H9 (cell line): ENCODE data around the gene BPIFB4. TPM values are rescaled to one million over a fixed set of nuclear protein-coding genes. Genes with fewer than 3 reads are reported as not detected.

ENCODE experiments used
- DNase-seq: peaks from one replicate; pipeline ENCODE4 v3.0.0-alpha.2; 2017
- H2AFZ ChIP-seq: one replicate; pipeline ENCODE4 v1.6.1; 2013; ENCODE audit warnings: mild to moderate bottlenecking, low read length, control low read depth, moderate library complexity
- H2AK5ac ChIP-seq: 2 replicates; pipeline ENCODE4 v1.6.1; 2013; ENCODE audit warnings: low read length, control low read depth, mixed read lengths; ENCODE audit not compliant: insufficient read length
- H2BK120ac ChIP-seq: one replicate; pipeline ENCODE4 v1.6.1; 2013; ENCODE audit warnings: low read depth, mild to moderate bottlenecking, low read length, control low read depth, inconsistent platforms; ENCODE audit not compliant: poor library complexity, severe bottlenecking
- H2BK12ac ChIP-seq: 2 replicates; pipeline ENCODE4 v1.6.1; 2013; ENCODE audit warnings: low read length, control low read depth, mixed read lengths, low read depth; ENCODE audit not compliant: insufficient read length
- H2BK15ac ChIP-seq: 2 replicates; pipeline ENCODE4 v1.6.1; 2013; ENCODE audit warnings: low read depth, low read length, control low read depth
- H2BK20ac ChIP-seq: one replicate; pipeline ENCODE4 v1.6.1; 2013; ENCODE audit warnings: low read depth, mild to moderate bottlenecking, low read length, control low read depth, inconsistent platforms; ENCODE audit not compliant: poor library complexity, severe bottlenecking
- H2BK5ac ChIP-seq: 2 replicates; pipeline ENCODE4 v1.6.1; 2013; ENCODE audit warnings: low read length, control low read depth, mixed read lengths; ENCODE audit not compliant: insufficient read length
- H3K14ac ChIP-seq: 2 replicates; pipeline ENCODE4 v1.6.1; 2013; ENCODE audit warnings: low read length, control low read depth; ENCODE audit not compliant: insufficient read depth
- H3K18ac ChIP-seq: 2 replicates; pipeline ENCODE4 v1.6.1; 2013; ENCODE audit warnings: low read depth, mild to moderate bottlenecking, mixed read lengths, low read length, control low read depth; ENCODE audit not compliant: insufficient read length
- H3K23ac ChIP-seq: 2 replicates; pipeline ENCODE4 v1.6.1; 2013; ENCODE audit warnings: low read length, control low read depth, mixed read lengths, low read depth; ENCODE audit not compliant: insufficient read length
- H3K23me2 ChIP-seq: 2 replicates; pipeline ENCODE4 v1.6.1; 2013; ENCODE audit warnings: low read depth, mild to moderate bottlenecking, mixed read lengths, low read length, control low read depth; ENCODE audit not compliant: insufficient read length, poor library complexity, severe bottlenecking
- H3K27ac ChIP-seq: 2 replicates; pipeline ENCODE4 v1.5.1; 2013; ENCODE audit warnings: low read length, control low read depth, mixed read lengths, low read depth; ENCODE audit not compliant: insufficient read length
- H3K27me3 ChIP-seq: 2 replicates; pipeline ENCODE4 v1.6.1; 2013; ENCODE audit warnings: low read length, control low read depth, inconsistent platforms; ENCODE audit not compliant: insufficient read depth
- H3K4ac ChIP-seq: 2 replicates; pipeline ENCODE4 v1.6.1; 2013; ENCODE audit warnings: low read depth, mild to moderate bottlenecking, control low read depth, inconsistent platforms, low read length, moderate library complexity
- H3K4me1 ChIP-seq: 2 replicates; pipeline ENCODE4 v1.6.1; 2013; ENCODE audit warnings: low read length, control low read depth, inconsistent platforms; ENCODE audit not compliant: insufficient read depth
- H3K4me2 ChIP-seq: 2 replicates; pipeline ENCODE4 v1.6.1; 2013; ENCODE audit warnings: low read length, control low read depth, mixed read lengths; ENCODE audit not compliant: insufficient read length, insufficient read depth
- H3K56ac ChIP-seq: 2 replicates; pipeline ENCODE4 v1.6.1; 2013; ENCODE audit warnings: low read depth, mild to moderate bottlenecking, mixed read lengths, low read length, control low read depth; ENCODE audit not compliant: insufficient read length
- H3K79me1 ChIP-seq: 2 replicates; pipeline ENCODE4 v1.6.1; 2013; ENCODE audit warnings: low read depth, mild to moderate bottlenecking, moderate library complexity, low read length, control low read depth, inconsistent platforms; ENCODE audit not compliant: insufficient read depth, poor library complexity, severe bottlenecking
- H3K79me2 ChIP-seq: 2 replicates; pipeline ENCODE4 v1.6.1; 2013; ENCODE audit warnings: low read length, control low read depth, inconsistent platforms; ENCODE audit not compliant: insufficient read depth
- H3K9ac ChIP-seq: 2 replicates; pipeline ENCODE4 v1.6.1; 2013; ENCODE audit warnings: low read length, control low read depth, mixed read lengths; ENCODE audit not compliant: insufficient read length; ENCODE audit errors: extremely low read depth
- H3K9me3 ChIP-seq: one replicate; pipeline ENCODE4 v1.6.1; 2013; ENCODE audit warnings: low read depth, low read length, inconsistent platforms; ENCODE audit not compliant: control insufficient read depth
- H3T11ph ChIP-seq: one replicate; pipeline ENCODE4 v1.6.1; 2013; ENCODE audit warnings: mild to moderate bottlenecking, low read length, control low read depth, inconsistent platforms
- H4K20me1 ChIP-seq: one replicate; pipeline ENCODE4 v1.6.1; 2013; ENCODE audit not compliant: control insufficient read depth, insufficient read length, insufficient read depth
- H4K5ac ChIP-seq: 2 replicates; pipeline ENCODE4 v1.6.1; 2013; ENCODE audit warnings: low read depth, mild to moderate bottlenecking, mixed read lengths, low read length, control low read depth; ENCODE audit not compliant: insufficient read length
- H4K8ac ChIP-seq: replicated peaks from 2 replicates; pipeline ENCODE4 v1.6.1; 2013; ENCODE audit warnings: low read length, control low read depth, mixed read lengths, low read depth; ENCODE audit not compliant: insufficient read length
- H4K91ac ChIP-seq: 2 replicates; pipeline ENCODE4 v1.6.1; 2013; ENCODE audit warnings: low read depth, mild to moderate bottlenecking, moderate library complexity, mixed read lengths, low read length, control low read depth; ENCODE audit not compliant: insufficient read length
- H3K27ac Mint-ChIP-seq, 3 experiments: 2 replicates in 2 of 3; 3 replicates in 1 of 3; pipeline ENCODE4 v1.8.0; 2020 to 2021; ENCODE audit warnings: mixed read lengths in 3 of 3, mild to moderate bottlenecking in 1 of 3, moderate library complexity in 1 of 3
- H3K27me3 Mint-ChIP-seq: 2 replicates; pipeline ENCODE4 v1.8.0; 2021; ENCODE audit warnings: low read depth, mild to moderate bottlenecking, moderate library complexity, mixed read lengths
- H3K36me3 Mint-ChIP-seq, 3 experiments: 2 replicates in 2 of 3; 3 replicates in 1 of 3; pipeline ENCODE4 v1.8.0; 2020 to 2021; ENCODE audit warnings: low read depth in 3 of 3, mixed read lengths in 3 of 3; ENCODE audit not compliant: insufficient read depth in 1 of 3
- H3K4me1 Mint-ChIP-seq, 2 experiments: 2 replicates each; pipeline ENCODE4 v1.8.0; 2020; ENCODE audit warnings: mixed read lengths in 2 of 2
- H3K4me3 Mint-ChIP-seq, 2 experiments: 2 replicates in 1 of 2; 3 replicates in 1 of 2; pipeline ENCODE4 v1.8.0; 2020 to 2021; ENCODE audit warnings: mild to moderate bottlenecking in 2 of 2, mixed read lengths in 2 of 2, moderate library complexity in 1 of 2
- H3K9me3 Mint-ChIP-seq, 2 experiments: 2 replicates in 1 of 2; 3 replicates in 1 of 2; pipeline ENCODE4 v1.8.0; 2020; ENCODE audit warnings: mild to moderate bottlenecking in 2 of 2, mixed read lengths in 2 of 2, moderate library complexity in 1 of 2
- WGBS: extraction: QIAGEN DNeasy Blood & Tissue Kit; methylation state at CpG from one replicate; pipeline ENCODE4 v1.1.7; 2013; ENCODE audit warnings: missing lambda C conversion rate, low lambda C conversion rate, mixed read lengths; ENCODE audit not compliant: insufficient read length; ENCODE audit errors: extremely low coverage; 5-methylcytosine and 5-hydroxymethylcytosine counted together
- total RNA-seq: library from RNA; stranded (reverse); gene quantifications from 2 replicates; pipeline ENCODE4 v1.2.1, GENCODE V29; 2021
- TF ChIP-seq, protein P1 (sequence below): fragments of 200-600 bp; sonication (generic); conservative IDR thresholded peaks from 3 replicates; pipeline ENCODE4 v1.8.0; 2021; ENCODE audit warnings: antibody characterized with exemption, mild to moderate bottlenecking

The BPIFB4 gene
- total RNA-seq, 1 experiment from 2014 or later, result not detected

DNA sequence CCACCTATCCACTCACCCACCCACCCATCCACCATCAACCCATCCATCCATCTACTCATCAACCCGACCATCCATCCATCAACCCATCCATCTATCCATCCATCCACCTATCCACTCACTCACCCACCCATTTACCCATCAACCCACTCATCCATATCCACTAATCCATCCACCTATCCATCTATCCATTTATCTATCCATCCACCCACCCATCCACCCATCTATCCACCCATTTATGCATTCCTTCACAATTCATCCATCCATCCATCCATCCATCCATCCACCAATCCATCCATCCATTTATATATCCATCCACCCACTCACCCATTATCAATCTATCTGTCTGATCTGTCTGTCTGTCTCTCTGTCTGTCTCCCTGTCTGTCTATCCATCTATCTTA, 14.1 kb downstream of the BPIFB4 start:
- Histone ChIP-seq H4K20me1 (no peaks in the 10 kb centered on the region), H3K4me1 (no peaks in the 10 kb centered on the region), H4K8ac (no peak overlapping the region), H2BK5ac (no peak overlapping the region), H3K23me2 (no peaks in the 10 kb centered on the region), H3K56ac (no peak overlapping the region), H3K79me2 (no peaks in the 10 kb centered on the region), H3K18ac (no peak overlapping the region), H3K27me3 (no peaks in the 10 kb centered on the region), H3K9me3 (no peaks in the 10 kb centered on the region), H4K91ac (no peak overlapping the region), H2BK120ac (no peak overlapping the region), H3K27ac (no peak overlapping the region), H3K79me1 (no peaks in the 10 kb centered on the region), H3K14ac (no peak overlapping the region), H2AFZ (no peak overlapping the region), H3K9ac (no peak overlapping the region), H2BK15ac (no peak overlapping the region), H3K4me2 (no peak overlapping the region), H3T11ph (no peak overlapping the region), H3K4ac (no peak overlapping the region), H2AK5ac (no peak overlapping the region), H2BK20ac (no peak overlapping the region), H2BK12ac (no peak overlapping the region), H3K23ac (no peak overlapping the region), H4K5ac (no peak overlapping the region)
- peaks cover 8% of the 10 kb centered on the region for H3K27me3 Mint-ChIP-seq
- no peak for DNase-seq
- TF ChIP-seq, protein P1, sequence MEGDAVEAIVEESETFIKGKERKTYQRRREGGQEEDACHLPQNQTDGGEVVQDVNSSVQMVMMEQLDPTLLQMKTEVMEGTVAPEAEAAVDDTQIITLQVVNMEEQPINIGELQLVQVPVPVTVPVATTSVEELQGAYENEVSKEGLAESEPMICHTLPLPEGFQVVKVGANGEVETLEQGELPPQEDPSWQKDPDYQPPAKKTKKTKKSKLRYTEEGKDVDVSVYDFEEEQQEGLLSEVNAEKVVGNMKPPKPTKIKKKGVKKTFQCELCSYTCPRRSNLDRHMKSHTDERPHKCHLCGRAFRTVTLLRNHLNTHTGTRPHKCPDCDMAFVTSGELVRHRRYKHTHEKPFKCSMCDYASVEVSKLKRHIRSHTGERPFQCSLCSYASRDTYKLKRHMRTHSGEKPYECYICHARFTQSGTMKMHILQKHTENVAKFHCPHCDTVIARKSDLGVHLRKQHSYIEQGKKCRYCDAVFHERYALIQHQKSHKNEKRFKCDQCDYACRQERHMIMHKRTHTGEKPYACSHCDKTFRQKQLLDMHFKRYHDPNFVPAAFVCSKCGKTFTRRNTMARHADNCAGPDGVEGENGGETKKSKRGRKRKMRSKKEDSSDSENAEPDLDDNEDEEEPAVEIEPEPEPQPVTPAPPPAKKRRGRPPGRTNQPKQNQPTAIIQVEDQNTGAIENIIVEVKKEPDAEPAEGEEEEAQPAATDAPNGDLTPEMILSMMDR, result no peak
- 0 out of 4 replicates have a peak, but pooled peaks cover 0 to 2% of the 10 kb centered on the region in 2 experiments for H3K4me1 Mint-ChIP-seq
- H3K9me3 Mint-ChIP-seq, result no peaks in the 10 kb centered on the region
- WGBS, result 100% methylated on average over 1 of the region's 1 CpG
- H3K4me3 Mint-ChIP-seq, result no peak overlapping the region
- H3K36me3 Mint-ChIP-seq, result no peaks in the 10 kb centered on the region
- no peak overlapping the region for H3K27ac Mint-ChIP-seq
